Limb (tissue), 2 donors: Measurements from ENCODE around the gene HS3ST2.

Experiments used
- DNase-seq, 2 donors: peaks; one replicate each; pipeline ENCODE4 v3.0.0-alpha.2; 2016; ENCODE audit errors: extremely low spot score in 2 of 2

HS3ST2 gene

DNA sequence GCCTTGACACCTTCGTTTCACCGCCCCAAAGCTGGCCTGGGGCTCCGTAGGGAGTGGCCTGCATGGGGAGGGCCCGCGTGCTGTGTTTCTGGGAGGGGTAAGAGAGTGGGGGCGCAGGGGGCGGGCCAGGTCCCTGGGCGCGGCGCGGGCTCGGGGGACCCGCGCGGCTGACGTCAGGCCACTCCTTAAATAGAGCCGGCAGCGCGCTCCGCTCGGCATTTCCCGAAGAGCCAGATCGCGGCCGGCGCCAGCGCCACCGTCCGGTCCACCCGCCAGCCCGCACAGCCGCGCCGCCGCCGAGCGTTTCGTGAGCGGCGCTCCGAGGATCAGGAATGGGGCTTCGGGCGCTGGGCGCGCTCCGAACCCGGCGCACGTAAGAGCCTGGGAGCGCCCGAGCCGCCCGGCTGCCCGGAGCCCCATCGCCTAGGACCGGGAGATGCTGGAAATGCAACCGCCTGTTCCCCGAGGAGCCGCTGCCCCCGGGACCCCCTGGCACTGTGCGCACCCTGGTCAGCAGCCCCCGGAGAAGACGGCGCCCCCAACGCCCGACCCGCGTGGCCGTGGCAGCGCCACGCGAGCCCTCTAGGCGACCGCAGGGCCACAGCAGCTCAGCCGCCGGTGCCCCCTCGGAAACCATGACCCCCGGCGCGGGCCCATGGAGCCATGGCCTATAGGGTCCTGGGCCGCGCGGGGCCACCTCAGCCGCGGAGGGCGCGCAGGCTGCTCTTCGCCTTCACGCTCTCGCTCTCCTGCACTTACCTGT lies at the start of gene HS3ST2:
TSS of gene HS3ST2 (plus strand) at position 215 of the 763 bp plus-strand sequence. CDS start at position 664, 449 bp downstream.
- peak; percentile 6 to 74 for DNase-seq

- no peak for DNase-seq
These were observed 49.2 kb upstream of the HS3ST2 start for GRCh38 chr16:22764662-22765327.

GRCh38 chr16:22765479-22765878 lies 48.5 kb upstream of the HS3ST2 start:
- DNase-seq, result no peak

DNA sequence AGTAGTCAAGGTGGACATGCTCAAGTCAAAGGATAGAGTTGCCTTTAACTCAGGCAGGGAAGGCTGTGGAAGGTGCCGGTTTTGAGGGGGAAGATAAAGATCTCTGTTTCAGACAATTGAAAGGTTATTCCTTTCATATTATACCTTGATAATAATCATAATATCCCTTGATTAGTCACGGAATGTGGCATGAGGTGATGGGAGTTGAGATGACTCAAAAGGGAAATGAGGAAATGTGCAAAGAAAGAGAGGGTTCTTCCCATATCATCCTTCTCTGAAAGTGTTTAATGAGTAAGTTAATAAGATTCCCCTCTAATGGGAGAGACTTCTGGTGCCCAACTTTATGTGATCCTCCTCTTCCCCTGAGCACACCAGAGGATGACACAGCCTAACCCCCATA lies 43.1 kb upstream of the HS3ST2 start:
- no peak for DNase-seq

- DNase-seq, result no peak
These were observed 42.4 kb upstream of the HS3ST2 start for GRCh38 chr16:22771551-22771950.

- DNase-seq, result no peak
These were observed 38.6 kb upstream of the HS3ST2 start for GRCh38 chr16:22775220-22775922.

GRCh38 chr16:22781480-22781879 lies 32.5 kb upstream of the HS3ST2 start:
- DNase-seq, result no peak

GRCh38 chr16:22782314-22782713 lies 31.6 kb upstream of the HS3ST2 start:
- DNase-seq, result no peak

DNA sequence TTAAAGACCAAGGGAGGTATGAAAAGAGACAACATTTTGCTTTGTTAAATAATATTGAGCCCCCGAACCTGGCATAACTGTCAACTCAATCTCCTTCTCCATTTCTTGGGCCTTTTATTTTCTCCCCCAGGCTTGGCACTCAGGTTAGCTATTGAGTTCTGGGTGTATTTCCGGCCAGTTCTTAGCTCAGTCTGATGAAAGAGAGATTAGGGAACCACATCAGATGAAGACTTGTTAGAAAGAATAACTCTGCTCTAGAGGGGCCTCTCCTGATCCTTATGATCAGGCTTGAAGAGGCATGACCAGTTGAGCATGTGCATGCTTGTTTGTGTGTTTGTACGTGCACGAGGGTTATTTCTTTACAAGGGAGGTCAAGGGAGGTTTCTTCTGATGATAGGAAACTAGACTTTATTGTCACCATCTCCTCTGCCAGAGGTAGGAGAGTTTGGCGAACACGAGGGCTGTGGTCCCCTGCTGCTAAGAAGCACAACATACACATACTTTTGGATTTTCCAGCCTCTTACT lies 29.2 kb upstream of the HS3ST2 start:
- no peak for DNase-seq

DNA sequence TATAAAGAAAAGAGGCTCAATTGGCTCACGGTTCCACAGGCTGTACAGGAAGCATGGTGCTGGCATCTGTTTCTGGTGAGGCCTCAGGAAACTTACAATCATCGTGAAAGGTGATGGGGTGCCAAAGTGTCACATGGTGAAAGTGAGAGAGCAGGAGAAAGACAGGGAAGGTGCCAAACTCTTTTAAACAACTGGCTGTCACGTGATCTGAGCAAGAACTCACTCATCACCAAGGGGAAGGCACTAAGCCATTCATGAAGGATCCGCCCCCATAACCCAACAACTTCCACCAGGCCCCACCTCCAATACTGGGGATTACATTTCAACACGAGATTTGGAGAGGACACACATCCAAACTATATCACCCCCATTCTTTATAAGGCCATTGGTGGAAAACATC lies 28.4 kb upstream of the HS3ST2 start:
- DNase-seq, result no peak

DNA sequence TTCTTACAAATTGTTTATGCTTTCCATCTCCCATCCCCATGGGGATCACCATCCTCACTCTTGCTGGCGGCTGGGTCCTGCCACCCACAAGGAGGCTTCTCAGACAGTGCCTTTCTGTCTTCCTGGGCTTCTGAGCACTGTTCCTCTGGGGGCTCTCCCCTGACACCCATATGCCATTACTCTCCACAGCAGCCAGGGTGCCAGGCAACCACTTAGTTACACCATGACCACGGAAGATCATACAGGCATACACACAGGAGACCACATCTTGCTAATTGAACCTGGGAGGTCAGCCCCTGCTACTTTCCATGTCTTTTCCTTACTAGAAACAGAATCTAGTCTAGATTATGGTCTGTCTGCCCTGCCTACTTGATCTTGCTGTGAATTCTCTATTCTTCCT lies 27.7 kb upstream of the HS3ST2 start:
- no peak for DNase-seq

DNA sequence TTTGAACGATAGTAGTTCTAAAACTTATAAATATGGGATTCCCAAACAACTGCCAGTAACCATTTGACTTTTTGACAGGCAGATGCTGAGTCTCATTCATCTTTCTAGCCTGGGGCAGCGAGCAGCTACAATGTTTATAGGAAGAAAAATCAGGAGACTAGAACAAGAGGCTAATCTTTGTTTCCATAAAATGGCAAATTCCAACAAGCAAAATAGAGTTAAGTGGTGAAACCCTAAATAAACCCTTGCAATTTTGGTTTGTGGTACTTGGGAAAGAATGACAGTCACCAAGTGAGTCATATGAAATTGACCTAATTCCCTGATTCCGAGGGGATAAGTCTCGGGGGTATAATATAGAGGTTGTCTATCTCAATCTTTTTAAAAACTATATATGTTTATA lies 27.3 kb upstream of the HS3ST2 start:
- DNase-seq, result no peak

DNA sequence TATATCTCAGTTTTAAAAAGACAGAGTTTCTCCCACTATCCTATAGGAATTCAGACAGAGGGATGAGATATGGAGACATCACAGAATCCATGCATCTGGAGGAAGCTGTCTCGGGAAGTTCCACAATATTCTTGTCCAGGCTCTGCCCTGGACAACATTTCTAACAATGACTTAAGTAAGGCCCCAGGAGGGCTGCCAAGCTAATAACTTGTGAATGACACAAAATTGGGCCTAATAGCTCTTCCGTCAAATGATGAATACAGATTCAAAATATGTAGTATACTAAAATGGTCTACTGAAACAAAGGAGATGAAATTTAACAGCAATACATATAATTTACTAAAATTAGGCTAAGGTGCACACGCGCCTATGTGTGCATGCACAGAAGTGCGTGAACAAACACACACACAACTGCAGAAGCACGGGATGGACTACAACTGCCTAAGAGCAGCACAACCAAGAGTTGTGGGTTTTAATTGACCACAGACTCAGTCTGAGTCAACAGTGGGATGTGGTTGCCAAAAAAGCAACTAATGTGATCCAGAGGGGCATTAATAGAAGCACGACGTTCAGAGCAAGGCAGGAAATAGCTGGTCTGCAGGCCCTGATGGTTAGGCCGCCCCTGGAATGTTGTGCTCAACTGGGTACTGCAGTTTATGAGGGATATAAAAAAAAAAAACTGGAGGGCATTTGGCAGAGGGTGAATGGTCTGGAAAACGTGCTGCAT lies 26.3 kb upstream of the HS3ST2 start:
- peak; percentile 35 to 66 for DNase-seq

GRCh38 chr16:22788193-22788530 lies 25.8 kb upstream of the HS3ST2 start:
- no peak for DNase-seq

DNA sequence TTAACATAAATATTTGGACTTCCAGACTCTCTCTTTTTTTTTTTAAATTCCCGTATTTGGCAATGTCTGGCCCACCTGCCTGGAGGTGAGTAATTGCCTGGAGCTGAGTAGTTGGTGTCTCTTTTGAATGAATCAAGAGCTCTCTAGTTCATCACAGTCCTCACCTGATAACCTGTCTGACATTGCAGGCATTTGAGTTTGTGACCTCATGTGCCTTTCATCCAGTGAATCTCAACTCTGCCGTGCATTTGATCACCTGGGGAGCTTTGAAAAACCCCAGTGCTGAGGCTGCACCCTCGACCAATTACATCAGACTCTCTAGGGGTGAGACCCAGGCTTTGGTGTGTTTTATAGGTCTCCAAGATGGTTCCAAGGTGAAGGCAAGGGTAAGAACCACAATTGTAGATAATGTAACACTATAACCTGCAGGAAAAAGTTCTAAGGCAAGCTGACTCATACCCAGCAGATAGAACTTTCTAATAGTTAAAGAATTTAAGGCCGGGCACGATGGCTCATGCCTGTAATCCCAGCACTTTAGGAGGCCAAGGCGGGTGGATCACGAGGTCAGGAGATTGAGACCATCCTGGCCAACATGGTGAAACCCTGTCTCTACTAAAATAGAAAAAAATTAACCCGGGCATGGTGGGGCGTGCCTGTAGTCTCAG lies 24.5 kb upstream of the HS3ST2 start:
- no peak for DNase-seq

GRCh38 chr16:22797551-22797950 lies 16.4 kb upstream of the HS3ST2 start:
- DNase-seq, result no peak

- no peak for DNase-seq
These were observed 14.8 kb upstream of the HS3ST2 start for GRCh38 chr16:22799113-22799512.

DNA sequence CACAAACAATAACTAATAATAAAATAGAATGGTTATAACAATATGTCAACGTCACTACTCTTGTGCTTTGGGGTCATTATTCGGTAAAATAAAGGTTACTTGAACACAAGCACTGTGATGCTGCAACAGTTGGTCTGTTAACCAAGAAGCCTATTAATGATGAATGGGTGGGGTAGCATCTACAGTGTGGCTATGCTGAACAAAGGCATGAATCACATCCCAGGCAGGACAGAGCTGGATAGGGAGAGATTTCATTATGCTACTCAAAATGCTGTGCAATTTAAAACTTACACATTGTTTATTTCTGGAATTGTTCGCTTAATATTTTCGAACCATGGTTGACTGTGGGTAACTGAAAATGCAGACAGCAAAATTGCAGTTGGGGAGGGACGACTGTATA lies 9.1 kb upstream of the HS3ST2 start:
- DNase-seq, result no peak

- no peak for DNase-seq
These were observed 8.6 kb upstream of the HS3ST2 start for GRCh38 chr16:22805326-22805725.

DNA sequence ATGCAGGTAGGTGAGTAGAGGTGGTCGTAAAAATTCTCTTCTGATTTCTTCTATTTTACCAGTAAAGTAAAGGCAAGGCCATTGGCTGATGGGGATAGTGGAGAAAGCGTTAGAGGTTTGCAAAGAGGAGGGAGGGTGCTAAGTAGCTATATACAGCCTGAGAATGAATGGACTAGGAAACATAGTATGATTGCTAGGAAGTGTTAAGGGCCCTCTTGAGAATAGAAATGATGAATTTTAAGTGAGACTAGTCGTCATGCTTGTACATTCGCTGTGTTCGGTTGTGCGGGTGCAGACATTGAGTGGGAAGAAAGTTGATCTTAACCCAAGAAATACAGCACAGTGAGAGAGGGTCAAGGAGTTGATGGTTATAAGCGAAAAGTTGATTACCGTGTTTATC lies 7.2 kb upstream of the HS3ST2 start:
- no peak for DNase-seq

- DNase-seq, result no peak
These were observed 3.7 kb upstream of the HS3ST2 start for GRCh38 chr16:22810226-22810625.
